ENCODE measurements around the gene FILIP1.

FILIP1 gene

GRCh38 chr6:75249837-75250236, 243.8 kb downstream of the FILIP1 start:
- Histone ChIP-seq H3K9me3 (ENCODE audit: insufficient read depth, low read depth, low read length) (no peaks in the 10 kb centered on the region), H3K9me2 (replicated peaks; ENCODE audit: low read depth, low read length) (no peaks in the 10 kb centered on the region), H2AFZ (ENCODE audit: low read length) (no peak overlapping the region), H4K20me1 (ENCODE audit: insufficient read depth, low read length, poor library complexity, severe bottlenecking) (no peaks in the 10 kb centered on the region), H3K4me2 (ENCODE audit: low read depth, low read length, poor library complexity, severe bottlenecking) (no peak overlapping the region), H3K79me2 (ENCODE audit: insufficient read depth, low read length) (no peaks in the 10 kb centered on the region), H3K36me3 (ENCODE audit: insufficient read depth, low read length) (0 out of 2 replicates have a peak, but pooled peaks cover 6% of the 10 kb centered on the region), H3K27me3 (ENCODE audit: insufficient read depth, low read length, poor library complexity, severe bottlenecking) (peaks cover 30% of the 10 kb centered on the region), H3K4me3 (ENCODE audit: low read length, poor library complexity, severe bottlenecking) (no peak overlapping the region), H3F3A (ENCODE audit: low read depth) (peaks cover 3% of the 10 kb centered on the region; the same call in 1 of the 2 replicates), H3K9ac (ENCODE audit: low read depth, low read length, poor library complexity, severe bottlenecking) (no peak overlapping the region), H3K4me1 (ENCODE audit: insufficient read depth, low read length, poor library complexity, severe bottlenecking) (no peaks in the 10 kb centered on the region)
- no peak for TF ChIP-seq EZH2phosphoT487 (IDR thresholded peaks at IDR 0.05; ENCODE audit: borderline replicate concordance)
- TF ChIP-seq CTCF (conservative IDR thresholded peaks at IDR 0.05; ENCODE audit: low read length): no peak

GRCh38 chr6:75246386-75246785, 247.2 kb downstream of the FILIP1 start:
- H3K9ac ChIP-seq (ENCODE audit: low read depth, low read length, poor library complexity, severe bottlenecking): no peak overlapping the region
- H3K4me2 ChIP-seq (ENCODE audit: low read depth, low read length, poor library complexity, severe bottlenecking): no peak overlapping the region
- H2AFZ ChIP-seq (ENCODE audit: low read length): no peak overlapping the region
- TF ChIP-seq CTCF (conservative IDR thresholded peaks at IDR 0.05; ENCODE audit: low read length) (no peak), EZH2phosphoT487 (IDR thresholded peaks at IDR 0.05; ENCODE audit: borderline replicate concordance) (no peak)
- no peaks in the 10 kb centered on the region for H3K36me3 ChIP-seq (ENCODE audit: insufficient read depth, low read length)
- peaks cover 34% of the 10 kb centered on the region for H3K27me3 ChIP-seq (ENCODE audit: insufficient read depth, low read length, poor library complexity, severe bottlenecking)
- H3K9me2 ChIP-seq (replicated peaks; ENCODE audit: low read depth, low read length): no peaks in the 10 kb centered on the region
- H3K4me3 ChIP-seq (ENCODE audit: low read length, poor library complexity, severe bottlenecking): no peak overlapping the region
- H3K9me3 ChIP-seq (ENCODE audit: insufficient read depth, low read depth, low read length): no peaks in the 10 kb centered on the region
- H4K20me1 ChIP-seq (ENCODE audit: insufficient read depth, low read length, poor library complexity, severe bottlenecking): peaks cover 11% of the 10 kb centered on the region
- H3K79me2 ChIP-seq (ENCODE audit: insufficient read depth, low read length): peaks cover 21% of the 10 kb centered on the region
- peaks cover 4% of the 10 kb centered on the region for H3K4me1 ChIP-seq (ENCODE audit: insufficient read depth, low read length, poor library complexity, severe bottlenecking)
- H3F3A ChIP-seq (ENCODE audit: low read depth): peaks cover 3% of the 10 kb centered on the region; the same call in 1 of the 2 replicates

DNA sequence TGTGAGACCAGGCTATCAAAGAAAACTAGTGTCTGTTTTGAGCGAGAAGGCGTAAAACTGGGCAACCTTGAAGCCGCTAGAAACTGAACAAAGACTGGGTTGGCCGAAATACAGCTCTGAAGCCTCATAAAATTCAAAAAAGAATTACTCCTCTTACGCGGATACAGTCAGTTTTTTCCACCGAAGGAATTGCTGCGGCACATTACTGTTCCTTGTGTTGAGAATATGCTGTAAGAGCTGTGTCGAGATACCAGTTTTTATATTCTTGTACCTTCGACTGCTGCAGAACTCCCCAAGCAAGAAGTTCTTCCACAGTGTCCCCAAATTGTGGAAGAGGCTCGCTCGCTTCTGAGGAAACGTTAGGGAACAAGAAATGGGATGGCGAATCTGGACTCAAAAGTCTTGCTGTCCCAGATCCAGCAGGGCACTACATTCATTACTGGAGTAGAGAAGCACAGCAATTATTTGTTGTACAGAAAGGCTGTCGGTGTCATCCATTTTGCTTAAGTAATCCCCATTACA, 249.5 kb downstream of the FILIP1 start:
- Histone ChIP-seq H4K20me1 (ENCODE audit: insufficient read depth, low read length, poor library complexity, severe bottlenecking) (peaks cover 24% of the 10 kb centered on the region), H3K9me3 (ENCODE audit: insufficient read depth, low read depth, low read length) (no peaks in the 10 kb centered on the region), H2AFZ (ENCODE audit: low read length) (peak overlapping the region; percentile 76), H3F3A (ENCODE audit: low read depth) (peaks cover 3% of the 10 kb centered on the region; the same call in 1 of the 2 replicates), H3K9me2 (replicated peaks; ENCODE audit: low read depth, low read length) (no peaks in the 10 kb centered on the region), H3K9ac (ENCODE audit: low read depth, low read length, poor library complexity, severe bottlenecking) (peak overlapping the region; percentile 93), H3K27me3 (ENCODE audit: insufficient read depth, low read length, poor library complexity, severe bottlenecking) (peaks cover 34% of the 10 kb centered on the region), H3K4me1 (ENCODE audit: insufficient read depth, low read length, poor library complexity, severe bottlenecking) (peaks cover 12% of the 10 kb centered on the region), H3K36me3 (ENCODE audit: insufficient read depth, low read length) (peaks cover 4% of the 10 kb centered on the region; the same call in 1 of the 2 replicates), H3K4me3 (ENCODE audit: low read length, poor library complexity, severe bottlenecking) (peak overlapping the region; percentile 99), H3K4me2 (ENCODE audit: low read depth, low read length, poor library complexity, severe bottlenecking) (peak overlapping the region; percentile 59), H3K79me2 (ENCODE audit: insufficient read depth, low read length) (peaks cover 34% of the 10 kb centered on the region)
- TF ChIP-seq CTCF (conservative IDR thresholded peaks at IDR 0.05; ENCODE audit: low read length) (no peak), EZH2phosphoT487 (IDR thresholded peaks at IDR 0.05; ENCODE audit: borderline replicate concordance) (no peak)

Data from Loucy (cell line).